SKM-1 (cell line): ENCODE data around the gene CALHM4.
"Not testable (repeated sequence)": the region's sequence is repeated elsewhere in the genome, so short reads cannot be mapped to it uniquely, and the experiment has no call there.

Experiments used
- DNase-seq: peaks from one replicate; lab custom pipeline; 2025; ENCODE audit not compliant: unreplicated experiment; lab: John Stamatoyannopoulos, UW

Gene CALHM4

DNA sequence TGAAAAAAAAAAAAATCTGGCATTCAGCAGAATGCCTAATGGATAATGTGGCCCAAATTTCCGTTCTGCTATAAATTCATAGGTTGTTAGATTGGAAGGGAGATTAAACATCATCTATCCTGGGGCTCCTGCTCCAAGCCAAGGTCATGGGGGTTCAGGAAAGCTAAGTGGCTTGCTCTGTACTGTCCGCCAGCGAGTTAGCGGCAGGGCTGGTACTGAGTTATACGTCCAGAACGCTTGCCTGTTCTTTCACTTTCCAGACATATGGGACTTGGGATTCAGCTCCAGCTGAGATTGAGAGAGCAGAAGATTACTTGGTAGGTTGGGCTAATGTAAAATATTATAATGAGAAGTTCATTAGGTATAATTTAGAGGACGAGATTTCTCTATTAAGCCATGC lies 18.6 kb downstream of the CALHM4 start:
- no peak for DNase-seq

GRCh38 chr6:116575227-116575626 lies 21.7 kb downstream of the CALHM4 start:
- no peak for DNase-seq

- no peak for DNase-seq
These were observed 23.9 kb downstream of the CALHM4 start for GRCh38 chr6:116577486-116577885.

DNA sequence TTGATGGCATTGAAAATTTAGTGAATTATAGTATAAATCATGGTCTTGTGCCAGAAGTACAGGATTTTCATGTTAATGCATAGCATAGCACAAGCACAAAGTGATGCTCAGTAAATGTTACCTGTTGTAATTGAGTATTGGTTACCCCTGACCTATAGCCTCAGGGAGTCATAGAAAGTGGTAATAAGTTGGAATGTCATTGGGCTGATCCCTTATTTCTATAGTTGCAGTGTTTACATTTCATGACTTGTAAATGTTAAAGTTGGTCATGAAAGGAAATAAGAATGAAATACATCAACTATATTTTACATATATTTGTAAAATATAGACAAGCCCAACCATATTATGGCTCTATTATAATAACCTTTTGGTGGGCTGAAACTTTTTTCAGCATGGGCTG lies 24.8 kb downstream of the CALHM4 start:
- no peak for DNase-seq

GRCh38 chr6:116579143-116579542 lies 25.6 kb downstream of the CALHM4 start:
- DNase-seq = no peak

DNA sequence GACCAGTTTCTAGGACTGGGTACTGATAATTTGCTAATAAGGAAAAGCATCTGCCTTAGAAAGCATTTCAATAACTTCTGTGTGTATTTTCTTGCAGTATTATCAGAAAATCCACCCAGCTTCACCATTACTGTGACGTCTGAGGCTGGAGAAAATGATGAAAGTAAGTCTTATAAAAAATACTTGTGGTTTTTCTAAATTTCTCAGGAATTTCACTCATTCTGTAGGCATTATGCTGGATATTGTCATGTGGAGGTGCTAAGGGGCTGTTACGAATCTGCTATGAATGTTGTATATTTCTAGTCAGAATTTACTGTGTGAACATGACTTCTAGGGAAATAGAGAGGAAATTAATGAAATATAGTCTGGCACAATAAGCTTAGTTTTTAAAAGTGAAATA lies 26.6 kb downstream of the CALHM4 start:
- DNase-seq = no peak

DNA sequence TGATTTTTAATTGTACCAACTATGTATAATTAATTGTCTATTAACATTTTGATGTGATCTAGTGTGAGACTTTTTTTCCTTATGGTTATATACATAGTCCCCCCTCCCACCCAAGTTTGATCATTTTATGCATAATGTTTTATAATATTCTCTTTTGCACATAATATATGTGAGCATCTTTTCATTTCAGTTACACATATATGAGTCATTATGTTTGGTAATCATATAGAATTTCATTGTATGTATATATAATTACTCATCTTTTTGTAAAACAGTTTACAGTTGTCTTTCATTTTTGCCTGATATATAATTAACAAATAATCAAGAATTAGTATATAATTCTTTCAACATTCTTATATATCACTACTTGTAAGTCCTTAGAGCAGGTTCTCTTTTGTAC lies 32.7 kb downstream of the CALHM4 start:
- no peak for DNase-seq

GRCh38 chr6:116586738-116587137 lies 33.2 kb downstream of the CALHM4 start:
- DNase-seq = no peak

- no peak for DNase-seq
These were observed 41.7 kb downstream of the CALHM4 start for GRCh38 chr6:116595247-116595646.

GRCh38 chr6:116596815-116597214 lies 43.3 kb downstream of the CALHM4 start:
- DNase-seq = no peak

DNA sequence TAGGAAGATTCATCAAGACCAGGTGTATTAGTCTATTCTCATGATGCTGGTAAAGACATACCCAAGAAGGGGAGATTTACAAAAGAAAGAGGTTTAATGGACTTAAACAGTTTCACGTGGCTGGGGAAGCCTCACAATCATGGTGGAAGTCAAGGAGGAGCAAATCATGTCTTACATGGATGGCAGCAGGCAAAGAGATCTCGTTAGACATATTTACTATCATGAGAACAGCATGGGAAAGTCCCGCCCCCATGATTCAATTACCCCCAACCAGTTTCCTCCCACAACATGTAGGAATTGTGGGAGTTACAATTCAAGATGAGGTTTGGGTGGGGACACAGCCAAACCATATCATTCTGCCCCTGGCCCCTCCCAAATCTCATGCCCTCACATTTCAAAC lies 50.4 kb downstream of the CALHM4 start:
- not testable (repeated sequence) for DNase-seq

DNA sequence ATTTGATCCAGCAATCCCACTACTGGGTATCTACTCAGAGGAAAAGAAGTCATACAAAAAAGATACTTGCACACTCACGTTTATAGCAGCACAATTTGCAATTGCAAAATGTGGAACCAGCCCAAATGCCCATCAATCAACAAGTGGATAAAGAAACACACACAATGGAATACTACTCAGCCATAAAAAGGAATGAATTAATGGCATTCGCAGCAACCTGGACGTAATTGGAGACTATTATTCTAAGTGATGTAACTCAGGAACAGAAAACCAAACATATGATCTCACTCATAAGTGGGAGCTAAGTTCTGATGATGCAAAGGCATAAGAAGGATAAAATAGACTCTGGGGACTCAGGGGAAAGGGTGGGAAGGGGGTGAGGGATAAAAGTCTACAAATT lies 51.3 kb downstream of the CALHM4 start:
- not testable (repeated sequence) for DNase-seq

GRCh38 chr6:116605935-116606334 lies 52.4 kb downstream of the CALHM4 start:
- no peak for DNase-seq
